Fibroblast of mammary gland (primary cell): ENCODE measurements around the gene ZKSCAN3.

Experiments
- DNase-seq: peaks from one replicate; pipeline ENCODE4 v3.0.0-alpha.2; 2010; ENCODE audit warnings: low read depth
- H3K4me3 ChIP-seq: 2 replicates; pipeline ENCODE4 v1.5.1; 2011; ENCODE audit warnings: low read depth, mild to moderate bottlenecking, low read length, moderate library complexity; ENCODE audit not compliant: control insufficient read depth
- TF ChIP-seq, protein P1 (sequence below): conservative IDR thresholded peaks from 2 replicates; pipeline ENCODE4 v1.5.1; 2011; ENCODE audit warnings: low read depth, low read length, inconsistent platforms; ENCODE audit not compliant: control insufficient read depth, insufficient read depth

Gene ZKSCAN3

DNA sequence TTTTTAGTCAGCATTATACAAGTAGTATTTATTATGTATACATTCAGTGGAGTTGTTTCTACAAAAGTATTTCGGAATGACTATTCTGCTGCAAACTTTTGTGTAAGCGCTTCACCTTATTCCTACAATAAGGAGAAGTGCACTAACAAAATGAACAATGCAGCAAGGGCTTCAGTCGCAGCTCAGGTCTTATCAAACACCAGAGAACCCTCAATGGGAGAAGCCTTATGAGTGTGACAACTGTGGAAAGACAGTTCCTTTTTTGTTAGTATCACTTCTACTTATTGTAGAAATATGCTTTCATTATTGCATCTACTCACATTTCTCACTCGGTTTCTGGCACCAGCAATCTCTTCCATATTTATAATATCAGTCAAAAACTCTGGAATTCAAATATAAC, 18.8 kb downstream of the ZKSCAN3 start:
- TF ChIP-seq, protein P1, sequence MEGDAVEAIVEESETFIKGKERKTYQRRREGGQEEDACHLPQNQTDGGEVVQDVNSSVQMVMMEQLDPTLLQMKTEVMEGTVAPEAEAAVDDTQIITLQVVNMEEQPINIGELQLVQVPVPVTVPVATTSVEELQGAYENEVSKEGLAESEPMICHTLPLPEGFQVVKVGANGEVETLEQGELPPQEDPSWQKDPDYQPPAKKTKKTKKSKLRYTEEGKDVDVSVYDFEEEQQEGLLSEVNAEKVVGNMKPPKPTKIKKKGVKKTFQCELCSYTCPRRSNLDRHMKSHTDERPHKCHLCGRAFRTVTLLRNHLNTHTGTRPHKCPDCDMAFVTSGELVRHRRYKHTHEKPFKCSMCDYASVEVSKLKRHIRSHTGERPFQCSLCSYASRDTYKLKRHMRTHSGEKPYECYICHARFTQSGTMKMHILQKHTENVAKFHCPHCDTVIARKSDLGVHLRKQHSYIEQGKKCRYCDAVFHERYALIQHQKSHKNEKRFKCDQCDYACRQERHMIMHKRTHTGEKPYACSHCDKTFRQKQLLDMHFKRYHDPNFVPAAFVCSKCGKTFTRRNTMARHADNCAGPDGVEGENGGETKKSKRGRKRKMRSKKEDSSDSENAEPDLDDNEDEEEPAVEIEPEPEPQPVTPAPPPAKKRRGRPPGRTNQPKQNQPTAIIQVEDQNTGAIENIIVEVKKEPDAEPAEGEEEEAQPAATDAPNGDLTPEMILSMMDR, result no peak
- DNase-seq, result no peak

DNA sequence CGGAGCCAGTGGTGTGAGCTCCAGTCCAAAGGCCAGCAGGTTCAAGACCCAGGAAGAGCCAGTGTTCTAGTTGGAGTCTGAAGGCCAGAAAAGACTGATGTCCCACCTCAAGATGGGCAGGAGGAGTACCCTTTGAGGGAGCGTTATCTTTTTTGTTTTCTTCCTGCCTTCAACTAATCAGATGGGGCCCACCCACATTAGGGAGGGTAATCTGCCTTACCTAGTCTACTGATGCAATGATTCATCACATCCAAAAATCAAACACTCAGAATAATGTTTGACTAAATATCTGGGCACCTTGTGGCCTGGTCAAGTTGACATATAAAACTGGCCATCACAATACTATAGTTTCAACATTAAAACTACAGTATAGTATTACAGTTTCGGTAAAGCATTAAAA, 19.7 kb downstream of the ZKSCAN3 start:
- no peak for DNase-seq
- TF ChIP-seq, protein P1, result no peak
- no peak overlapping the region for H3K4me3 ChIP-seq

More for the DNA sequence above, 18.8 kb downstream of the ZKSCAN3 start:
- no peak overlapping the region for H3K4me3 ChIP-seq

DNA sequence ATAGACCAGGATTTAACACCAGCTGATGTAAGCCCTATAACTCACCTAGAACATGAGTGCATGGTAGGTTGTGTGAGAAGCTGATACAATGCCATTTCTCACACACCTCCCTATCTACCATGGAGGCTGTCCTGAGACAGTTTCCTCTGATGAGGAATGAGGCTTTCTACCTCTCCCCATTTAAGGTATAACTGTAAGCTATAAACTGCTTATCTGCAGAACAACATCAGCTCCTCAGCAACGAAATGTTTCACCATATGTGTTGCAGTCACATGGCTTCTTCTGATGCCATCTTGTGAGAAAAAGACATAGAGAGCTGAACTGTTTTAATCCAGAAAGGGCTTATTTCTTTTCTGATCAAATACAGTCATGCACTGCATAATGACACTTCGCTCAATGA, 20.7 kb downstream of the ZKSCAN3 start:
- TF ChIP-seq, protein P1, result no peak
- H3K4me3 ChIP-seq, result no peak overlapping the region
- no peak for DNase-seq

DNA sequence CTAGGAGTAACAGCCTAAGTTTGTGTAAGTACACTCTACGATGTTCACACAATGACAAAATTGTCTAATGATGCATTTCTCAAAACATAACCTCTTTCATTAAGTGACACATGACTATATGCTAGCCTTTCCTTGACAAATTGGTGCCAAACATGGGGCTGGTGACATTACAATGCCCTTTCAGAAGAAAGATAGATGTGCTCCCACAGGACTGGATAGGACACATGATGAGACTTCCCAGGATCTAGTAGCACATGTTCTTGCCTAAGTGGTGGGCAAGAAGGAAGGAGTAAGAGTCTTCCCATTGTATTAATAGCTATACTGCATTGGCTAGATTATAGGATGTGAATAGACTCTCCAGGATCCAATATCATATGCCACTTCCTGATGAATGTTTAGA, 21.5 kb downstream of the ZKSCAN3 start:
- DNase-seq, result no peak
- no peak overlapping the region for H3K4me3 ChIP-seq

DNA sequence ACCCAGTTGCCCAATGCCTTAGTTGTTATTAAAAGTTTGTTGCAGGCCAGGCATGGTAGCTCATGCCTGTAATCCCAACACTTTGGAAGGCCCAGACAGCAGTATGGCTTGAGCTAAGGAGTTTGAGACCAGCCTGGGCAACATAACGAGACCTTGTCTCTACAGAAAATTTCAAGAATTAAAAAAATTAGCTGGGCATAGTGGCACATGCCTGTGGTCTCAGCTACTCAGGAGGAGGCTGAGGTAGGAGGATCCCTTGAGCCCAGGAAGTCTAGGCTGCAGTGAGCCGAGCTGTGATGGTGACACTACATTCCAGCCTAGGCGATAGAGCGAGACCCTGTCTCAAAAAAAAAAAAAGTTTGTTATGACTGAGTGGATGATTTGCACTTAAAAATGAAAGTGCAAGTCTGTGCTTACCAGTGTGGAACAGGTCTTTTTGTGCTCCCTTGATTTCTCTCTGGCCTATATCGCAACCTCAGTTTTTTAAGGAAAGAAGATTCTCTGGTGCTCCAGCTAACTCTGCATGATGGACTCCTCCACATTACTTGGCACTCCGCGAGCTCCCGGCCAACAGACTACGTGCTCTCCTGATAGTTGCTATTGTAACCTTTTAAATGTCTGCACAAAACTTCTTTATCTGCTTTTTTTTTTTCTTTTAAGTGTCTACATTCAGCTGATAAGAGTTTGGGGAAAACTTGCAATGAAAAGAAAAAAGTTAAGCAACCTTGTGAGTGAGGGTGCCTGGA, 22.1 kb downstream of the ZKSCAN3 start:
- no peak for DNase-seq
- no peak overlapping the region for H3K4me3 ChIP-seq
- TF ChIP-seq, protein P1, result no peak

More for the DNA sequence above, 21.5 kb downstream of the ZKSCAN3 start:
- TF ChIP-seq, protein P1, result no peak

DNA sequence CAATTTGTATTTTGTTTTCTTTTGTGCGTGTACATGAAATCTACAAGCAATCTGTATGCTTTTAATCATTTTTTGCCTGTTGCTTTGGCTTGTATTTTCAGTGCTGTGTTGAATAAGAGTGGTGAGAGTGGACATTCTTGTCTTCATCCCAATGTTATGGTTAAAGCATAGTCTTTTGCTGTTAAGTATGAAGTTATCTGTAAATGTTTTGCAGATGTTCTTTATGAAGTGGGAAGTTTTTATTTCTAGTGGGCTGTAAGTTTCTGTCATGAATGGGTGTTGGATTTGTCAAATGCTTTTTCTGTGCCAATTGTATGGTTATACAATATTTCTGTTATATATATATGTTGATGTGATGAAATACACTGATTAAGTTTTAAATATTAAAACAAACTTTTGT, 24.2 kb downstream of the ZKSCAN3 start:
- H3K4me3 ChIP-seq, result no peak overlapping the region
- TF ChIP-seq, protein P1, result no peak
- DNase-seq, result no peak
